GM21576 (cell line): Measurements from ENCODE around the gene JMJD7.
"Not testable (repeated sequence)": the region's sequence is repeated elsewhere in the genome, so short reads cannot be mapped to it uniquely, and the experiment has no call there.

Source experiments
- ATAC-seq: cut with Tn5 transposase; IDR thresholded peaks from one replicate; pipeline ENCODE4 v1.9.1; 2021; ENCODE audit warnings: mild to moderate bottlenecking, moderate library complexity; ENCODE audit not compliant: unreplicated experiment

The JMJD7 gene

DNA sequence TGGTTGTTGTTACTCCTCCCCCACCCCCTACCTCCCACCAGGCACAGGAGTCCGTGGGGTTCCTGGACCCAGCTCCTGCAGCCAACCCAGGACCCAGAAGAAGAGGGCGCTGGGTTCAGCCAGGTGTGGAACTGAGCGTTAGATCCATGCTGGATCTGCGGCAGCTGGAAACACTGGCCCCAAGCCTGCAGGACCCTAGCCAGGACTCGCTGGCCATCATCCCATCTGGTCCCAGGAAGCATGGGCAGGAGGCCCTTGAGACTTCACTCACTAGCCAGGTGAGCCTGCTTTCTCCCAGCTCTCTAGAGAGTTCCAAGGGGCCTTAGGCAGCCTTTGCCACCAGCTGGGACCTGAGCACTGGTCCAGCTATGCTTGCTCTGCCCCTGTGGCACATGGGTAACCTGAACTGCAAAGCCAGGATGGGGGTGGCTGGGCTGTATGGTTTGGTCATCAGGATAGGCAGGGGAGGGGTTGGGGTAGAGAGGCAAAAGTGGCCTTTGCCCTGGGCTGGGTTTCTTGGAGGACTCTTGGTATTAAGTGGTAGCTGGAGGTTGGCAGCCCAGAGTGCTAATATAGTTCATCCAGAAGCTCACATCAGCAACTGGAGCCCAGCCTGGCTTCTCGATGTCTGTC lies 7.0 kb upstream of the JMJD7 start:
- no peak for ATAC-seq

- no peak for ATAC-seq
These were observed 6.1 kb upstream of the JMJD7 start for GRCh38 chr15:41821831-41822230.

DNA sequence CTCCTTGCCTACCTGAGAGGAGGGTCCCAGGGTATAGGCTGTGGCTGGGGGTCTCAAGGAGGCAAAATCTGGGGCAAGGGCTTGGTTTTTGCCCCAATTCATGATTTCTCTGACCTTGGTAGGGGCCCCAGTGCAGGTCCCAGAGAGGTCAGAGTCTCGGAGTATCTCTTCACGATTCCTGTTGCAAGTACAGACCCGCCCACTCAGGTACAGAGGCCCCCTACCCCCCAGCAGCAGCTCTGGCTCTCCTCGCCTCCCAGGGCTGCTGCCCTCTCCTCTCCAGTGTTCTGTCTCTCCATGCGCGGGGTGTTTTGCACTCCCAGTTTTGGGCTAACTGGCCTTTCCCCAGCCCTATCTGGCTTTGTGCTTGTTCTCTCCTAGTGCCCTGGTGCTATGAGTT lies 5.4 kb upstream of the JMJD7 start:
- no peak for ATAC-seq

DNA sequence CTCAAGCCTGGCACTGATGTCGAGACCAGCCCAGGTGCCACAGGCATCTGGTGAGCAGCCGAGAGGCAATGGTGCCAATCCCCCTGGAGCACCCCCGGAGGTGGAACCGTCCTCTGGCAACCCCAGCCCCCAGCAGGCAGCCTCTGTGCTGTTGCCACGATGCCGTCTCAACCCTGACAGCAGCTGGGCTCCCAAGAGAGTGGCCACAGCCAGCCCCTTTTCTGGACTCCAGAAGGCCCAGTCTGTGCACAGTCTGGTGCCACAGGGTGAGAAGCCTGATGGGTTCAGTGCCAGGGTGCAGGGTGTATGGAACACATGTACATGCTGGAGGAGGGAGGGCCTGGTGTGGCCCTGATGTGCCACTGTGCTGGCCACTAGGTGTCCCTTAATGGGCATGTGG lies 4.9 kb upstream of the JMJD7 start:
- no peak for ATAC-seq

- ATAC-seq: no peak
These were observed 4.4 kb upstream of the JMJD7 start for GRCh38 chr15:41823502-41823901.

DNA sequence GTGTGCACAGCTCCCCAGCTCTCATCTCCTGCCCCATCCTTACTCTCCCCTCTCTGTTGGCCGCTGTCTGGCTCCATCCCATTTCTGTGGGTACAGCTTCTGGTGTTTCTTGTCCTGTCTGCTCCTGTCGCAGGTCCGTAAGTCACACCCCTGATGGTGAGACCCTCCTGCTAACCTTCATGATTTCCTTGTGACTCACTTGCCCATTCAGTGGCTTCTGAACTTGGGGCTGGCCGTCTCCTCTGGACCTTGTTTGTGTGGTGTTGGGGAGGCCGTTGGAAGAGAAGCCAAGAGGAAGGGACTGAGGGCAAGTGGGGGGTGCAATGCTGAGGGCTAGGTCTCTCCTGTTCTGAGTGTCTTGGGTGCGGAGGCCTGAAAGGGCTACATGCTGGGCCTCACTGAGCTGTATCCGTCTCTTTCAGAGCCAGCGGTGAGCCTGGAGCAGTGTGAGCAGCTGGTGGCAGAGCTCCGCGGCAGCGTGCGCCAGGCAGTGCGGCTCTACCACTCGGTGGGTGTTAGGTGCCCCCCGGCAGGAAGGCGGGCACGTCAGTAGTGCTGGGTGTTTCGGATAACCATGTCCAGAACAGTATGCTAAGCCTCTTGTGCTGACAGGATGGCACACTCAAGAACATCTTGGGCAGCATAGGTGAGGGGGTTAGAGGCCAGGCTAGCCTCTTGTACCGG lies 3.7 kb upstream of the JMJD7 start:
- ATAC-seq: no peak

DNA sequence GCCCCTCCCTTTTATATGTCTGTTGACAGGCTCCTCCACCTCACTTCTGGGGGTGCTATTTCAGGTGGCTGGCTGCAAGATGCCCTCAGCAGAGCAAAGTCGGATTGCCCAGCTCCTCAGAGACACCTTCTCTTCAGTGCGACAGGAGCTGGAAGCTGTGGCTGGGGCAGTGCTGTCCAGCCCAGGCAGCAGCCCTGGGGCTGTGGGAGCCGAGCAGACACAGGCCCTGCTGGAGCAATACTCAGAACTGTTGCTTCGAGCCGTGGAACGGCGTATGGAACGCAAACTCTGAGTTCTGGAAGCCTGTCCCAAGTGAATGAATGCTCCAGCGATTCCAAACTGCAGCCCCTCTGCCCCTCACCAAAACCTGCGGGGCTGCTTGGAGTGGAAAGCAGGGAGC lies 2.7 kb upstream of the JMJD7 start:
- ATAC-seq: no peak

DNA sequence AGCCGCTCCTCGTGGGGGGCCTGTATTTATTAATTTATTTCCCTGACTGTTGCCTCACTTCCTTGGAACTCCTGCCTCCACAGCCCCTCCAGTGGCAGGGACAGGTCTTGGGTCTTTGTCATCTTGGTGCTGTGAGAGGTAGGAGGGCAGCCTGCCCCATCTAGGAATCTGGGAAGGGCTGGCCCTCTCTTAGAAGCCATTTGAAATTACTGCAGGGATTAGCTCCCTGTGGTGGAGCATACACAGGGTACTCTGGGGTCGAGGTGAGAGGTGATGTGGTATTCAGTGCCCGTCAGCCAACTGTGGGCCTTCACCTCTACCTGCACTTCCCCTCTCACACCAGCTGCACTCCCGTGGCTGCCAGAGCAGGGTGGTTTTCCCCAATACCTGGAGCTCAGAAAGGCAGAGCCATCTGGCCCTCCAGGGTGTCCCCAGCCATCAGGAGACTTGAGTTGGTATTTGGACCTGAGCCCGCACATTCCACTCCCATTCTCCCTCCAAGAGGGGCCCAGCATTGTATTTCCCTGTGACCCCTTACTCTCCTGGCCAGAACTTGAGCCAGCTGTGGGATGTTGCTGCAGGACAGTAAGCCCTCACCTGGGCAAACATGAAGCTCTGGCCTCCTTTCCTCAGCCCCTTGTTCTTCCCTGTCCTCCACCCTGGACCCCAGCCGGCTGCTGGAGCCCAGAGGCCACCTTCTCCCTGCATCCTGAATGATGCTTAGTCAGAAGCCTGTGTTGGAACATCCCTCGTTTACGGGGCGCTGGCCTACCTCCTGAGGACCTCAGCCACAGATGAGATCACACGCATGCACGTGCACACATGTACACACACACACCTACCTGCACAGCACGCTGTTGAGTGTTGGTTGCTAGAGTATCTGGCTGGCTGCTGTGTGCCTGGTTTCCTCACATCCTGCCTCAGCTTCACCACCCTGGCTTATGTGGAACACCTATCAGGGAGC lies 2.0 kb upstream of the JMJD7 start:
- ATAC-seq: no peak

GRCh38 chr15:41827290-41827879 lies 507 bp upstream of the JMJD7 start:
- no peak for ATAC-seq

- ATAC-seq: no peak
These were observed 882 bp downstream of the JMJD7 start for GRCh38 chr15:41828807-41829141.

GRCh38 chr15:41829959-41830646 lies 2.2 kb downstream of the JMJD7 start:
- no peak for ATAC-seq

- not testable (repeated sequence) for ATAC-seq
These were observed 3.4 kb downstream of the JMJD7 start for GRCh38 chr15:41831291-41831690.

DNA sequence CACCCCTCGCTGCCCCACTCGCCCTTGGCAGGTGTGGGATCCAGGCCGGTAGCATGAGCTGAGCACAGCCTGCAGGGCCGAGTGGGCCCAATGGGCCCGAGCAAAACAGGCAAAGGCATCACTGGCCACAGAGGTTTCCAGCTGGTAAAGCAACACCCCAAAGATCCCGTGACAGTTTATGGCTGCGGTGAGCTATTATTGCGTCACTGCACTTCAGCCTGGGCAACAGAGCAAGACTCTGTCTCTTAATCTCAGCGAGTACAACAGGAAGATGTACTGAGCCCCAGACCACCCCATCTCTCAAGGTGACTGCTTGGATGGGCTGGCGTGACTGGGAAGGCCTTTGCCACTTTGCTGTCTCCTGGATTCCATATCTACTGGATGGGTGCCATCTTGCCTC lies 4.3 kb downstream of the JMJD7 start:
- no peak for ATAC-seq

GRCh38 chr15:41832875-41833274 lies 5.0 kb downstream of the JMJD7 start:
- ATAC-seq: no peak

- no peak for ATAC-seq
These were observed 6.2 kb downstream of the JMJD7 start for GRCh38 chr15:41834096-41834495.

- no peak for ATAC-seq
These were observed 8.2 kb downstream of the JMJD7 start for GRCh38 chr15:41836073-41836472.

DNA sequence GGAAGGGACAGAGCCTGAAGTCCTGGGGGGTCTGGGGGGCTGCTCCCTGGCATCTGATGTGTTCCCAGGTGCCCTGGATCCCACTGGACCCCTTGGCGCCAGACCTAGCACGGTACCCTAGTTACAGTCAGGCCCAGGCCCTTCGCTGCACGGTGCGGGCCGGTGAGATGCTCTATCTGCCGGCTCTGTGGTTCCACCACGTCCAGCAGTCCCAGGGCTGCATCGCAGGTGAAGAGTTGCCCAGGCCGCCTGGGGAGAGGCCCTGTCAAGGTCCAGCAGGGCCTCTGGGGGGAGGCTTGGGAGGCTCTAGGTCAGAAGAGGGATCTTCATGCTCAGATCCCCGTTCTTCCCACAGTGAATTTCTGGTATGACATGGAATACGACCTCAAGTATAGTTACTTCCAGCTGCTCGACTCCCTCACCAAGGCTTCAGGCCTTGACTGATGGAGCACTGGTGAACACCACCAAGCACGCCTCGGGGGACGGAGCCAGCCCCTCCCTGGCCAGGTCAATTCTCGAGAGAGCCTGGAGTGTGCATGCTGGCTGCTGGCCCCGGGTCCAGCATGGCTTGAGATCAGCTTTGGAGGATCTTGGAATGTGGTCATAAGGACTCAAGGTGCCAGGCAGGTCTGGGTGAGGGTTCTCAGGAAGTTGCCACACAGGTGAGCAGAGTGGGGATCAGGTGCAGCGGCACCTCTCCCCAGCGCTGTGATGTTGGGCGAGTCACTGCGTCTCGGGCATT lies 9.0 kb downstream of the JMJD7 start:
- no peak for ATAC-seq

GRCh38 chr15:41838400-41838897 lies 10.6 kb downstream of the JMJD7 start, which contains the start of gene PLA2G4B:
Gene PLA2G4B, plus strand, starts transcription at chr15:41838847. Its CDS starts 67 bp downstream, at chr15:41838914.
- ATAC-seq: no peak

DNA sequence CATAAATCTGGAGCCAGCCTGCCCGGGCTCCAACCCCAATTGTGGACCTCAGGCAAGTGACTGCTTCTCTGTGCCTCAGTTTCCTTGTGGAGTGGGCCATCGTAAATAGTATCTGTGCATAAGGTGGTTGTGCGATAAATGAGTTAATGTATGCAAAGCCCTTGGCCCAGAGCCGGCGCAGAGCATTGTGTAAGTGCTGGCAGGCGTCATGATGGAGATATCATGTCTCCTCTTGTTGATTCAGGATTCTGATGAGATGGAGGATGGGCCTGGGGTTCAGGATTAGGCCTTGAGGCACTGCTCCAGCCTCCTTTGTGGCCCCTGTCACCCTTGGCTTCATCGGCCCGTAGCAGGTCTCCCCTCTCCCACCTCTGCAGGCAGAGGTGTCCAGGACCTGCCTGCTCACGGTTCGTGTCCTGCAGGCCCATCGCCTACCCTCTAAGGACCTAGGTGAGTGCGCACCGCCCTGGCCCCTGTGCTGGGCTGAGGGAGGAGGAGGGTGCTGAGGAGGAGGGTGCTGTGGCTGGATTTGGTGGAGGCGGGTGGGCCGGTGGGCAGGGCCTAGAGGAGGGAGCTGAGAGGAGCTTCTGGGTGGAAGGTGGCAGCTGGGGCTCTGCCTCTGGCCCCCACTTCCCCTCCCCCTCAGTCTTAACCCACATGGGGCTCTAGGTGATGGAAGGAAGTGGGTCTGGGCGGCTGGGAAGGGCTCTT lies 12.0 kb downstream of the JMJD7 start:
- ATAC-seq: no peak
